H1 (cell line): ENCODE data around the gene DERL3. TPM values are rescaled to one million over a fixed set of nuclear protein-coding genes. Genes with fewer than 3 reads are reported as not detected.

Experiments used
- GABPA ChIP-seq: IDR thresholded peaks from 2 replicates; pipeline ENCODE4 v1.6.1; 2011; ENCODE audit warnings: mild to moderate bottlenecking, low read length, moderate library complexity, borderline replicate concordance; ENCODE audit not compliant: insufficient read depth
- RBBP5 ChIP-seq: IDR thresholded peaks from 2 replicates; pipeline ENCODE4 v1.7.1; 2012; ENCODE audit warnings: low read depth, mild to moderate bottlenecking, inconsistent platforms, low read length, moderate library complexity, borderline replicate concordance
- RNF2 ChIP-seq: fragments of 200-900, 300-1000 bp; sonication (generic); IDR thresholded peaks from 2 replicates; pipeline ENCODE4 v1.7.1; 2016; ENCODE audit warnings: borderline replicate concordance, low read depth, mild to moderate bottlenecking, antibody characterized with exemption, low read length; ENCODE audit not compliant: poor library complexity, severe bottlenecking; ENCODE audit errors: missing control alignments
- polyA plus RNA-seq, 7 experiments: library from polyadenylated mRNA; depleted of rRNA in 3 of 7; stranded (reverse) in 5 of 7; unstranded in 2 of 7; fragments of >200 nt in 5 of 7; fragments of 200-250 nt in 2 of 7; gene quantifications; 1 replicate in 5 of 7; 2 replicates in 1 of 7; 4 replicates in 1 of 7; pipeline versions ENCODE4 v1.2.1 to v1.2.3, GENCODE V29; 2011 to 2013; ENCODE audit warnings: missing spikeins in 2 of 7, mixed read lengths in 2 of 7
- total RNA-seq: library from RNA; stranded (reverse); fragmentation: NEBNext Ultra II Directional; extraction: Animal tissue kit (Norgen Biotek cat#: 25700); gene quantifications from 2 replicates; pipeline ENCODE4 v1.2.1, GENCODE V29; 2021

Gene DERL3
- total and polyA plus RNA-seq, 2 of the 8 experiments (the other 6 are each of a cell fraction or from before 2014, with no cell fraction given) = 8.7 to 19.5 TPM

GRCh38 chr22:23827351-23827995, 11.3 kb downstream of the DERL3 start (continued):
- no peak for TF ChIP-seq GABPA
- TF ChIP-seq RNF2 = no peak
- no peak for TF ChIP-seq RBBP5
